ENCODE measurements around the gene FER1L5.
A peak's percentile ranks its signal among the peaks of the same experiment; 100 is the strongest.

Gene FER1L5

DNA sequence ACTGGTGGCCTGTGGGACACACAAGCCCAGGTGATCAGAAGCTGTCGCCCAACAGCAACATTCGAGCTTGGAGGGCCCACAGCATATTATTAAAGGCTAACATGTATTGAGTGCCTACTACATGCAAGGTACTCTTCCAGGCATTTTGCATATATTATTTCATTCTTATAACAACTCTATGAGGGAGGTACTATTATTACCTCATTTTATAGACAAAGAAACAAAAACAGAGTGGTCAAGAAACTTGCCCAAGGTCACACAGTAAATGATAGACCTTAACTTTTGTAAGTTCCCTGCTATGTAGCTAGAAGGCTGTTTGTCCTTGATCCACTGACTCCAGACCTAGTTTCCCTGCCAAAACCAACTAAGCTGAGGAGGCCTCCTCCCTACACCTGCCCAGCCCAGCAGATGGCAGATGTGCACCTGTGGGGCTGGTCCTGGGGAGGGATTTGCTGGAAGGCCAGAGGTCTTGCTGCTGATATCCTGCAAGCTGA is 40.2 kb upstream of the FER1L5 start:
- H3K4me3 ChIP-seq (replicated peaks; ENCODE audit: low read depth, low read length), result no peak overlapping the region
- no peak for DNase-seq (ENCODE audit: low read depth)
- no peak for TF ChIP-seq CTCF (IDR thresholded peaks at IDR 0.05; ENCODE audit: low read length, missing control alignments)

GRCh38 chr2:96604104-96604503 is 38.5 kb upstream of the FER1L5 start:
- TF ChIP-seq CTCF (IDR thresholded peaks at IDR 0.05; ENCODE audit: low read length, missing control alignments), result peak; percentile 25
- DNase-seq (ENCODE audit: low read depth), result no peak
- no peak overlapping the region for H3K4me3 ChIP-seq (replicated peaks; ENCODE audit: low read depth, low read length)

DNA sequence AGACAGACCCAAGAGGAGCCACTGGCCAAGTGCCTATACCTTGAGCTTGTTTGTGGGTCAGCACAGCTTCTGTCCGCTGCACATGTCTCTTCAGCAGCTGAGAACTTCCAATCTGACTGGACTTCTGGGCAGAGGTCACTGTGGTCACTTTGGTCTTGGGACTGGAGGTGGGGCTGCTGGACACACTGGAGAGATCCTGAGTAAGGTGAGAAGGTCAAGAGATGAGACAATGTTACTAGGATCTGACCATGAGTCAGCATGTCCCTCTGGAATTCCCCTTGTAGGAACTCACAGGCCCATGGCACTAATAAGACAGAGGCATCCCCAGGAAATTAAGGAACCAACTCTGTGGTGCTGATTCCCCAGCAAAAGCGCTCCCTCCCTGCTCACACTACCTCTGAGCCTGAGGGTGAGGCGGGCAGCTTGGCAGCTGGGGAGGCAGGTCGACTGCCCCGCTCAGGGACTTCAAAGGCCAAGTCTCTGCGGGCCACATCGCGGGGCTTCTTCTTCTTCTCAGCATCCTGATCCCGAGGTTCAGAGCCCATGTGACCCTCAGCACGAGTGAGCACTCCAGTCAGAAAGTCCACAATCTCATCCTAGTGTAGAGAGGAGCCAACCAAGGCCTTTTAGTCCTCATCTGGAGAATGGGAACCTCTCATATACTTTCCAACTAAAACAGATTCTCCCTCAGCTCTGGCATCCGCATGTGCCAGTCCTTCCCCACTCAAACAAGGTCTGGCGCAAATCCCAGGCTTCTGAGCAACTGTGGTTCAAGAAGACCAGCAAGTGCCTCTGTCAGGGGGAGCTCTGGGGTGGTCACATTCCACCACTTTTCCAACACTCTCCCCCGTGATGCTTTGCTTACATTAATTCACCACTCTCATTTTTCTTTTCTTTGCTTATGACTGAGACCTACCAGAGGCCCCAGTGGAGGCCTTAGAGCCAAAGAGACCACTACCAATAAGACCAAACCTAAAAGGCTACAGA is 33.8 kb upstream of the FER1L5 start:
- DNase-seq (ENCODE audit: low read depth), result peak; percentile 29
- H3K4me3 ChIP-seq (replicated peaks; ENCODE audit: low read depth, low read length), result no peak overlapping the region
- no peak for TF ChIP-seq CTCF (IDR thresholded peaks at IDR 0.05; ENCODE audit: low read length, missing control alignments)

DNA sequence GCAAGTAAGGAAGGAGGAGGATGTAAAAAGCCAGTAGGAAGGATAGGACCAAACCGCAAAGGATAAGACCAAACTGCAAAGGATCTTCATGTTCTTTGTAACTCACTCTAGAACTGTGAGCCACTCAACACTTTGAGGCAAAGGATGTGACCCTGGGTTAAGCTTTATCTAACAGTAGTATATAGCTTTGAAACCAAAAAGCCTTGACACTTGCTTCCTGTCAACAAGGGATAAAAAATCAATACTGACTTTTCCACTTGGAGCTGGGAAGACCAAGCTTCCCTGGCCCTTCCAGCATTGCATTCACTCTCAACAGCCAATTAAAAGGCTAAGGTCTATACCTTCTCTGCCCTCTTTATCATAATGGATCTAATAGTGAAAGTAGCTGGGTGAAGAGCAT is 26.4 kb upstream of the FER1L5 start:
- no peak overlapping the region for H3K4me3 ChIP-seq (replicated peaks; ENCODE audit: low read depth, low read length)
- no peak for DNase-seq (ENCODE audit: low read depth)
- no peak for TF ChIP-seq CTCF (IDR thresholded peaks at IDR 0.05; ENCODE audit: low read length, missing control alignments)

DNA sequence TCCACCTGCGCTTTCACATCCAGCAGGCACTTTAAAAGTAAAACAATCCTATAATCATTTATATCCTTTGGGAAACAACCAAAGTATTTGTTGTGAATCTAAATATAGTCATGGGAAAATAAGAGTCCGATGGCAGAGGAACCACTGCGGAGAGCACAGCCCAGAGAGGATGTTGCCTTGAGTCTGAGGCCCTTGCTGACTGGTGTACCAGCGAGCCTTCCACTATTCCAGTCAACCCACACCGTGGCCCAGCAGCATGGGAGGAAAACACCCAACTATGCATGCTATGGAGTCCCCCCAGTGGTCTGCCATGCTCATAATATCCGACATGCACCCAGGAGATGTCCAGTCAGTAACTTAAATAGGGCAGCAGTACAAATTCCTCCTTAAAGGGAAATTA is 26.0 kb upstream of the FER1L5 start:
- DNase-seq (ENCODE audit: low read depth), result no peak
- no peak for TF ChIP-seq CTCF (IDR thresholded peaks at IDR 0.05; ENCODE audit: low read length, missing control alignments)
- H3K4me3 ChIP-seq (replicated peaks; ENCODE audit: low read depth, low read length), result no peak overlapping the region

GRCh38 chr2:96617012-96617411 is 25.6 kb upstream of the FER1L5 start:
- DNase-seq (ENCODE audit: low read depth), result no peak
- H3K4me3 ChIP-seq (replicated peaks; ENCODE audit: low read depth, low read length), result no peak overlapping the region
- TF ChIP-seq CTCF (IDR thresholded peaks at IDR 0.05; ENCODE audit: low read length, missing control alignments), result no peak
